Activated CD4-positive, alpha-beta T cell treated with anti-CD3 and anti-CD28 coated beads, Interleukin-2, amount 50 U/mL, for 24 hours (primary cell): ENCODE results near the gene NFIL3.
A peak's percentile ranks its signal among the peaks of the same experiment; 100 is the strongest.
"Not testable (repeated sequence)": the region's sequence is repeated elsewhere in the genome, so short reads cannot be mapped to it uniquely, and the experiment has no call there.

Experiments used
- DNase-seq, 2 donors: peaks; one replicate each; pipeline ENCODE4 v3.0.0-alpha.2; 2020; ENCODE audit warnings: low read depth in 1 of 2, low spot score in 1 of 2

NFIL3 gene

DNA sequence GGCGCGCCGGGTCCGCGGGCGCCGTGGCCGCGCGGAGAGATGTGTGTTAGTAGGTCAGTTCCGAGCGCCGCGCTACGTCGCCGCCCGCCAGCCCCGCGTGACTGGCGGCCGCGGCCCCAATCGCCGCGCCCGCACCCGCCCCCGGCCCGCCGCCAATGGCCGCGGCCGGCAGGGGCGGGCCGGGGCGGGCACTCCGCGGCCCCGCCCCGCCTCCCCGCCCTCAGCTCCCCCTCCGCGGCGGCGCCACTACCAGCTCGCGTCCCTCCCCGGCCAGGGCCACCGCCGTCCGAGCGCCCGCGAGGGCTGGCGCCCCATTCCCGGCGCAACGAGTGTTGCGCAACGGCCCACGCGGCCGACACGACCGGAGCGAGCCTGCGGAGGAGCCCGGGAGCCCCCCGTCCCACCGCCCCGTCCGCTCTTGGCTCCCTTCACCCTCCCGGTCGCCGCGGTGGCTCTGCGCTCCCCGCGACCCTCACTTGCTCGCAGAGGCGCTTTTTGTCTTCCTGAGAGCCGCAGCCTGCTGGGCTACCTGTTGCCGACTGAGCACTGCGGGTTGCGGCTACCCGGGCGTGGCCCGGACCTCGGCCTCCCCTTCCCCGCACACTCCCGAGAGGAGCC lies at the start of gene NFIL3:
TSS of gene NFIL3 (minus strand) at position 48 of the 618 bp plus-strand sequence. CDS start 13,098 bp downstream, outside the sequence.
- peak; percentile 41 to 44 for DNase-seq

GRCh38 chr9:91471524-91471923 lies 47.9 kb upstream of the NFIL3 start:
- not testable (repeated sequence) for DNase-seq

GRCh38 chr9:91465420-91465819 lies 41.8 kb upstream of the NFIL3 start:
- no peak for DNase-seq

- DNase-seq: no peak
Observed at GRCh38 chr9:91458906-91459305, 35.3 kb upstream of the NFIL3 start.

GRCh38 chr9:91452844-91453243 lies 29.2 kb upstream of the NFIL3 start:
- DNase-seq: no peak

GRCh38 chr9:91451431-91452270 lies 28.0 kb upstream of the NFIL3 start:
- DNase-seq: no peak

GRCh38 chr9:91445135-91445534 lies 21.5 kb upstream of the NFIL3 start:
- no peak for DNase-seq

GRCh38 chr9:91443994-91444392 lies 20.4 kb upstream of the NFIL3 start:
- no peak for DNase-seq

DNA sequence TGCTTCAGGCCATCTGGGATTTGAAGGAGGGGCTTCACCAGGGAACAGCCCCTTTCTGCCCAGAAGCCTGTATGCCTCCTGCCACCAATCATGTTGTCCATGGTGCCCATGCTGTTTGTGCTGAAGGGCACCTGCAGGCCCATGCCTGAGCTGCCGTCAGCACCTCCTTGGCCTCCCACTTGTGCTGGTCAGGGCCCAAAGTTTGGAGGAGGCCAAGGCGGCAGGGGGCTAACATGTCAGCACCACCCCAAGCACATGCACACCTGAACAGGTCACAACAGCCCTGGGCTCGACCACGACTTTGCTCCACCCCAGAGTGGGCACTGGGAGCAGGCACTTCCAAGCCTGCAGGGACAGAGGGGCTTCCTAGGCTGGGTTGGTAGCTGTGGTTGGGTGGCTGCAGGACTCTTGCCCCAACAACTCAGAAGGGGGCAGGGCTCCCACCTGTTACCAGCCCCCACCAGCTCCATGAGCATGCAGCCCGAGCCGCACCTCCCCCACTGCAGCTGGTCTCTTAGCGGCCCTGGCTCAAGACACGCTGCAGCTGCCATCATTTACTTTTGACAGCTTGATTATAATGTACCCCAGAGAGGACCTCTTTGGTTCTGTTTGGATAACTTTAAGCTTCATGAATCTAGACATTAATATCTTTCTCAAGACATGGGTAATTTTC lies 19.8 kb upstream of the NFIL3 start:
- DNase-seq: no peak

GRCh38 chr9:91436841-91437240 lies 13.2 kb upstream of the NFIL3 start:
- no peak for DNase-seq

DNA sequence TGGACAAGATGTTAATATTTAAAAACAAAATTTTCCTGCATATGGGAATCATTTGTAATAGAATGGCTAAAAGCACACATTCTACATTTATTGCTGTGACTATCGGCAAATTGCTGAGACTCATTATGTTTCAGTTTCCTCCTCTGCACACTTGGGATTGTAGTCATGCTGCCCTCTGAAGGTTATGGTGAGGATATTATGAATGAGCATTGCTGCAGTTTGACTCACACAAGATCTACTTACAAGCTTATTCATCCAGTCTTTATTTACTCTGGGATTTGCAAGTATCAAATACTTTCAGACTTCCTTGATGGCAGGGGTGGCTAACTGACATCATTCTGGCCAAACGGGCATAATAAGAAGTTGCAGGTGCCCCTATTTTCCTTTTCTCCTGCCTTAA lies 9.5 kb upstream of the NFIL3 start:
- DNase-seq: no peak

- DNase-seq: no peak
Observed at GRCh38 chr9:91431485-91431884, 7.9 kb upstream of the NFIL3 start.

DNA sequence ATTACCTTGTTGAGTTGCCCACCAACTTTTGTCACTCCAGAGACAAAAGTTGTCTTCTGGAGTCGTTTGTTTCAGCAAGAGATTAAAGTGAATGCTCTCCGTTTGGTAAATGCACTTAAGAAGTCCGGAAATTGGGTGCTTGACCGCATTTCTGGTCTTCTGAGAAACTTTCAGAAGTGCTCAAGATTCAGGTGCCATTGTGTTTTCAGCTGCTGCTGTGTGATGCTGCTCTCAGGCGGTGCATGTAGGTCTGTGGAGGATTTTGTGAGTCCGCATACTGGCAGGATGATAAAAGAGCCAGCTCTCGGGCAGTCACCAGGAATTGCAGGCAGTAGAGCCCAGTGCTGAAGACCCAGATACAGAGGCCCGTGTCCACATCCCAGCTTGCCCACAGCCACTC lies 5.9 kb upstream of the NFIL3 start:
- no peak for DNase-seq

- DNase-seq: no peak
Observed at GRCh38 chr9:91428927-91429351, 5.3 kb upstream of the NFIL3 start.

- no peak for DNase-seq
Observed at GRCh38 chr9:91428436-91428835, 4.8 kb upstream of the NFIL3 start.

DNA sequence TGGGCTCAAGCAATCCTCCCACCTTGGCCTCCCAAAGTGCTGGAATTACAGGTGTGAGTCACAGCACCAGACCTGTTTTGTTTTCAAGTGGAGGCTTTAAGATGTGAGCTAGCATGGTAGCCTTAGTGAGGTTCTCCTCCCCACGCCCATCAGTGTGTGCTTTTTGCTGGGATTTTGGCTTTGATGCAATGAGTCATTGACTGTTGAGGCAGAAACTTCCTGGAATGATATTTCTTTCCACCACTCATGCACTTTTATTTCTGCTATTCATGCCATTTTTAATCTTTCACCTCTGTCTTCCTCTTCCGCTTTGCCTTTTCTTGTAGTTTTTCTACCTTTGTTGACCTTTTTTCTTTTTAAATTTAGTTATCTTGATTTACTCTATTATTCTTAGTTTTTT lies 4.2 kb upstream of the NFIL3 start:
- no peak for DNase-seq

GRCh38 chr9:91426123-91426745 lies 2.6 kb upstream of the NFIL3 start:
- no peak for DNase-seq

DNA sequence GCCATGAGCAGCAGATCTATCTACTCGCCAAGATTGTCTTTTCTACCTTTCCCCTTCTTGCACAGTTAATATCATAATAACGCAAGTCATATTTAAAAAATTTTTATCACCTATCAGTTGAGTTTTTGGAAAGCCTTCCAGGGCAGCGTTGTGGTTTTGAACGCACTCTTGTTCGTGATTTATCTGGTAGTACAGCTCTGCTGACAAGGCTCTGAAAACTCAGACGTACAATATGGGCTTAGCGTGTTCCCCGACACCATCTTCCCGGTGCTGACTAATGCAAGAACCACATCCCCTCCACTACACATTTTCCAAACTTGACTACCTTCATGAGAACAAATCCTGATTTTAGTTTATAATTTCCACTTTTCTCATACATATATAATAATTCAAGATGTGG lies 1.6 kb upstream of the NFIL3 start:
- no peak for DNase-seq

DNA sequence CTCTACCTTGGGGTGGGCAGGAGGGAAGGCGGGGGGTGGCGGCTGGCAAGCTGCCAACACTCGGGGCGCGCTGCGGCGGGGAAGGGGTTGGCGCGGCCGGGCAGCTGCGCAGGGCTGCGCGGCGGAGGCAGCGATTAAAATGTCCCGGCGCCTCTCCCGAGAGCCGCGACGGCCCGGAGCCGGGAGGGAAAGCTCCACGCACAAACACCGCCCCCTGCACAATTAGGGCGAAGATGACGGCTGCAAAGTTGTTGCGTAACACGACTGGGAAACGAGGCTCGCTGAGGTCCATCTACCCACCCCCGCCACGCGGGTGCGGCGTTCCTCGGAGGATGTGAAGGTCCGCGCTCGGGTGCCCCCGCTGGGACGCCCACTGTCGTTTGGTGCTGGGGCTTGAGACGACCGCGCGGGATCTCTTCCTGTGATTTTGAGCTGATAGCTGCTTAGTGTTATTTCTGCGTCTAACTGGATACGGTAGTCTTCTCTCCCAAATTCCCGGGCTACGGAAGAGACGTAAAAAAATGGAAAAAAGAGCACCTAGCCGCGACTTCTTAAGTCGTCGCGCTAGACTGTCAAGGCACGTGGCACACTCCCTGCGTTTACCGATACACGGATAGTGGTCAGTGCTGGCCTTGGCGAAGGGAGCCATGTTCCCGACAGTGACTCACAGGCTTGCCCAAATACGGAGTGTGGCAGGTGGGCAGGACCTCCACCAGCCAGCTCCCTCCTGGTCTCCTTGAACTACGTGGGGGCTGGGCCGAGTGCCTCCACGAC lies 958 bp upstream of the NFIL3 start:
- DNase-seq: peak; percentile 21 to 49

- peak in 1 of 2 donors; percentile 49 for DNase-seq
Observed at GRCh38 chr9:91422758-91423711, 597 bp downstream of the NFIL3 start.
